ENCODE results near the gene SMARCB1.

DNA sequence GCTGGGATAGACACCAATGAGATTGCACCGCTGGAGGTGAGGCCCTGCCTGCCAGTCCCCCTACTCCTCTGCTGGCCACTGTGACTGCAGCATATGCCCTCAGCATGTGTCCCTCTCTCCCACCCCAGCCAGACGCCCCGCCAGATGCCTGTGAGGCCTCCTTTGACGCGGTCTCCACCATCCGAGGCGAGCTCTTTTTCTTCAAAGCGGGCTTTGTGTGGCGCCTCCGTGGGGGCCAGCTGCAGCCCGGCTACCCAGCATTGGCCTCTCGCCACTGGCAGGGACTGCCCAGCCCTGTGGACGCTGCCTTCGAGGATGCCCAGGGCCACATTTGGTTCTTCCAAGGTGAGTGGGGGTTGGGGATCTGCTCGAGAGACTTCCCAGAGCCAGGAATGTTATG is 5.7 kb upstream of the SMARCB1 start:
- no peak for TF ChIP-seq POLR2A (IDR thresholded peaks at IDR 0.05)
- TF ChIP-seq, protein P1, sequence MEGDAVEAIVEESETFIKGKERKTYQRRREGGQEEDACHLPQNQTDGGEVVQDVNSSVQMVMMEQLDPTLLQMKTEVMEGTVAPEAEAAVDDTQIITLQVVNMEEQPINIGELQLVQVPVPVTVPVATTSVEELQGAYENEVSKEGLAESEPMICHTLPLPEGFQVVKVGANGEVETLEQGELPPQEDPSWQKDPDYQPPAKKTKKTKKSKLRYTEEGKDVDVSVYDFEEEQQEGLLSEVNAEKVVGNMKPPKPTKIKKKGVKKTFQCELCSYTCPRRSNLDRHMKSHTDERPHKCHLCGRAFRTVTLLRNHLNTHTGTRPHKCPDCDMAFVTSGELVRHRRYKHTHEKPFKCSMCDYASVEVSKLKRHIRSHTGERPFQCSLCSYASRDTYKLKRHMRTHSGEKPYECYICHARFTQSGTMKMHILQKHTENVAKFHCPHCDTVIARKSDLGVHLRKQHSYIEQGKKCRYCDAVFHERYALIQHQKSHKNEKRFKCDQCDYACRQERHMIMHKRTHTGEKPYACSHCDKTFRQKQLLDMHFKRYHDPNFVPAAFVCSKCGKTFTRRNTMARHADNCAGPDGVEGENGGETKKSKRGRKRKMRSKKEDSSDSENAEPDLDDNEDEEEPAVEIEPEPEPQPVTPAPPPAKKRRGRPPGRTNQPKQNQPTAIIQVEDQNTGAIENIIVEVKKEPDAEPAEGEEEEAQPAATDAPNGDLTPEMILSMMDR (IDR thresholded peaks at IDR 0.05): no peak
